K562 (cell line): ENCODE data around the gene ACOT9. TPM values are rescaled to one million over a fixed set of nuclear protein-coding genes. Genes with fewer than 3 reads are reported as not detected.
A peak's percentile ranks its signal among the peaks of the same experiment; 100 is the strongest.

ENCODE experiments used
- CBX5 ChIP-seq: IDR thresholded peaks from 2 replicates; pipeline ENCODE4 v1.6.1; 2014; ENCODE audit warnings: low read depth, borderline replicate concordance
- CCNT2 ChIP-seq: IDR thresholded peaks from 2 replicates; pipeline ENCODE4 v1.6.1; 2011; ENCODE audit warnings: borderline replicate concordance, low read depth, mild to moderate bottlenecking, moderate library complexity, mixed read lengths, low read length; ENCODE audit not compliant: insufficient read length; ENCODE audit errors: extremely low read depth
- CHD4 ChIP-seq: fragments of 200-600 bp; sonication (generic); IDR thresholded peaks from 3 replicates; pipeline ENCODE4 v1.6.1; 2012; ENCODE audit warnings: low read depth, mild to moderate bottlenecking, mixed read lengths, low read length, inconsistent platforms; ENCODE audit not compliant: insufficient read depth, insufficient replicate concordance, poor library complexity, severe bottlenecking
- CREB5 ChIP-seq: fragments of 250-450 bp; sonication (Bioruptor Pico); IDR thresholded peaks from 2 replicates; pipeline ENCODE4 v1.5.0; 2020; ENCODE audit warnings: mild to moderate bottlenecking
- EP300 ChIP-seq: IDR thresholded peaks from 2 replicates; pipeline ENCODE4 v1.6.1; 2012; ENCODE audit warnings: low read length, improper control_type of control experiment
- FOXK1 ChIP-seq: sonication (generic); formaldehyde crosslinking; IDR thresholded peaks from 2 replicates; pipeline ENCODE4 v1.8.0; 2022; ENCODE audit warnings: missing genetic modification reagents, mild to moderate bottlenecking, borderline replicate concordance
- GTF2E2 ChIP-seq: fragments of 200-800 bp; sonication (Bioruptor generic); IDR thresholded peaks from 2 replicates; pipeline ENCODE4 v1.6.1; 2016; ENCODE audit warnings: missing genetic modification characterization, missing compliant biosample characterization
- HNRNPL ChIP-seq: fragments of 200-400 bp; formaldehyde crosslinking; IDR thresholded peaks from 2 replicates; pipeline ENCODE4 v1.6.1; 2017; ENCODE audit warnings: low read depth, mild to moderate bottlenecking, low read length
- ID3 ChIP-seq, 2 experiments: fragments of 250-450 bp in 1 of 2; fragments of 450-650 bp in 1 of 2; sonication (Bioruptor Pico) in 1 of 2; IDR thresholded peaks; 2 replicates each; pipeline versions ENCODE4 v1.6.1 to v1.8.0; 2016 to 2021; ENCODE audit warnings: mild to moderate bottlenecking in 2 of 2, moderate library complexity in 2 of 2, missing compliant biosample characterization in 1 of 2, missing genetic modification characterization in 1 of 2
- KDM1A ChIP-seq, 2 experiments: fragments of 450-650 bp; IDR thresholded peaks; 2 replicates each; pipeline ENCODE4 v1.6.1; 2016; ENCODE audit warnings: mild to moderate bottlenecking in 2 of 2
- NR2C2 ChIP-seq, 2 experiments: fragments of 200-800 bp in 1 of 2; sonication (Bioruptor generic) in 1 of 2; sonication (generic) in 1 of 2; formaldehyde crosslinking in 1 of 2; IDR thresholded peaks; 2 replicates each; pipeline versions ENCODE4 v1.6.1 to v1.8.0; 2016 to 2022; ENCODE audit warnings: mild to moderate bottlenecking in 1 of 2, missing compliant biosample characterization in 1 of 2, missing genetic modification characterization in 1 of 2, missing genetic modification reagents in 1 of 2
- SIN3B ChIP-seq: fragments of 450-650 bp; IDR thresholded peaks from 2 replicates; pipeline ENCODE4 v1.6.1; 2017; ENCODE audit warnings: low read depth, mild to moderate bottlenecking, moderate library complexity
- SLC30A9 ChIP-seq: fragments of 250-450 bp; sonication (Bioruptor Pico); IDR thresholded peaks from 2 replicates; pipeline ENCODE4 v1.8.0; 2022; ENCODE audit warnings: mild to moderate bottlenecking, moderate library complexity
- SRF ChIP-seq, 2 experiments: fragments of 250-450, 450-650 bp in 1 of 2; sonication (Bioruptor Pico) in 1 of 2; sonication (generic) in 1 of 2; formaldehyde crosslinking; IDR thresholded peaks; 2 replicates each; pipeline versions ENCODE4 v1.5.0 to v1.5.1; 2020 to 2022; ENCODE audit warnings: mild to moderate bottlenecking in 1 of 2, missing genetic modification reagents in 1 of 2
- TRIM24 ChIP-seq, 2 experiments: fragments of 450-650 bp; IDR thresholded peaks; 2 replicates each; pipeline ENCODE4 v1.6.1; 2016
- XRCC4 ChIP-seq: IDR thresholded peaks from one replicate; pipeline ENCODE4 v1.6.1; 2011; ENCODE audit not compliant: insufficient read depth, insufficient read length; ENCODE audit errors: extremely low read depth
- ZFX ChIP-seq: sonication (generic); formaldehyde crosslinking; IDR thresholded peaks from 2 replicates; pipeline ENCODE4 v1.8.0; 2022; ENCODE audit warnings: mild to moderate bottlenecking, missing genetic modification reagents, moderate library complexity
- ZNF76 ChIP-seq: fragments of 250-450 bp; sonication (Bioruptor Pico); IDR thresholded peaks from 2 replicates; pipeline ENCODE4 v1.4.0; 2020; ENCODE audit warnings: mild to moderate bottlenecking, moderate library complexity, borderline replicate concordance
- ZNF778 ChIP-seq: fragments of 450-650 bp; formaldehyde crosslinking; IDR thresholded peaks from 2 replicates; pipeline ENCODE4 v1.4.0; 2020; ENCODE audit warnings: mild to moderate bottlenecking, moderate library complexity
- polyA plus RNA-seq, 8 experiments: library from polyadenylated mRNA; depleted of rRNA in 4 of 8; stranded (reverse) in 5 of 8; unstranded in 3 of 8; fragments of >200 nt; fragmentation: Nextera tagmentation in 2 of 8; fragmentation: Illumina TruSeq in 1 of 8; extraction: Ambion mirVana in 2 of 8; extraction: Trizol in 1 of 8; gene quantifications; 2 replicates each; pipeline versions ENCODE4 v1.2.1 to v1.2.3, GENCODE V29; 2011 to 2014; ENCODE audit warnings: inconsistent platforms in 1 of 8, missing spikeins in 1 of 8
- total RNA-seq, 7 experiments: library from RNA; depleted of rRNA in 6 of 7; stranded (reverse); fragments of >200 nt in 6 of 7; fragmentation: Illumina TruSeq in 2 of 7; extraction: Trizol in 2 of 7; gene quantifications; 2 replicates each; pipeline versions ENCODE4 v1.2.1 to v1.2.3, GENCODE V29; 2011 to 2021; ENCODE audit warnings: low replicate concordance in 1 of 7
- TF ChIP-seq, protein P1 (sequence below): sonication (generic); formaldehyde crosslinking; IDR thresholded peaks from 2 replicates; pipeline ENCODE4 v1.9.0; 2022; ENCODE audit warnings: mild to moderate bottlenecking, missing genetic modification reagents
- TF ChIP-seq, protein P2 (sequence below): sonication (generic); formaldehyde crosslinking; IDR thresholded peaks from 2 replicates; pipeline ENCODE4 v1.8.0; 2022; ENCODE audit warnings: missing genetic modification reagents, mild to moderate bottlenecking, borderline replicate concordance
- TF ChIP-seq, protein P3 (sequence below): fragments of 250-450 bp; sonication (Bioruptor Pico); IDR thresholded peaks from 2 replicates; pipeline ENCODE4 v1.8.0; 2021; ENCODE audit warnings: moderate library complexity, mild to moderate bottlenecking, inconsistent platforms

ACOT9 gene
- total and polyA plus RNA-seq, 9 of the 15 experiments (the other 6 are each of a cell fraction or from before 2014, with no cell fraction given) = 31.2 to 80.9 (median 45.3) TPM

GRCh38 chrX:23783589-23784469, 40.8 kb upstream of the ACOT9 start (continued):
- no peak for TF ChIP-seq SLC30A9
- peak in 1 of 2 experiments; percentile 49; a peak in 2 of 4 replicates for TF ChIP-seq KDM1A (IDR thresholded peaks at IDR 0.05)
- TF ChIP-seq SIN3B = no peak
- TF ChIP-seq, protein P1, sequence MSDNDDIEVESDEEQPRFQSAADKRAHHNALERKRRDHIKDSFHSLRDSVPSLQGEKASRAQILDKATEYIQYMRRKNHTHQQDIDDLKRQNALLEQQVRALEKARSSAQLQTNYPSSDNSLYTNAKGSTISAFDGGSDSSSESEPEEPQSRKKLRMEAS (CRISPR knock-in tag) = no peak
- no peak for TF ChIP-seq ZNF76 (CRISPR knock-in tag)
- no peak for TF ChIP-seq HNRNPL
- TF ChIP-seq, protein P2, sequence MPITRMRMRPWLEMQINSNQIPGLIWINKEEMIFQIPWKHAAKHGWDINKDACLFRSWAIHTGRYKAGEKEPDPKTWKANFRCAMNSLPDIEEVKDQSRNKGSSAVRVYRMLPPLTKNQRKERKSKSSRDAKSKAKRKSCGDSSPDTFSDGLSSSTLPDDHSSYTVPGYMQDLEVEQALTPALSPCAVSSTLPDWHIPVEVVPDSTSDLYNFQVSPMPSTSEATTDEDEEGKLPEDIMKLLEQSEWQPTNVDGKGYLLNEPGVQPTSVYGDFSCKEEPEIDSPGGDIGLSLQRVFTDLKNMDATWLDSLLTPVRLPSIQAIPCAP (CRISPR knock-in tag) = no peak
- TF ChIP-seq XRCC4 = no peak
- no peak for TF ChIP-seq NR2C2 (CRISPR knock-in tag; IDR thresholded peaks at IDR 0.05)
- no peak for TF ChIP-seq NR2C2 (tag; IDR thresholded peaks at IDR 0.05)
- TF ChIP-seq ZNF778 = no peak
- TF ChIP-seq ID3 (CRISPR knock-in tag; IDR thresholded peaks at IDR 0.05) = no peak
- TF ChIP-seq ID3 (tag; IDR thresholded peaks at IDR 0.05) = no peak
- no peak for TF ChIP-seq CREB5 (CRISPR knock-in tag)
- TF ChIP-seq CBX5 = no peak
- TF ChIP-seq ZFX (CRISPR knock-in tag) = no peak
- no peak for TF ChIP-seq CHD4
- TF ChIP-seq TRIM24 (IDR thresholded peaks at IDR 0.05) = no peak
- no peak for TF ChIP-seq EP300
- TF ChIP-seq SRF (CRISPR knock-in tag; IDR thresholded peaks at IDR 0.05) = no peak
- TF ChIP-seq GTF2E2 (tag) = no peak
- TF ChIP-seq CCNT2 = no peak
- TF ChIP-seq, protein P3, sequence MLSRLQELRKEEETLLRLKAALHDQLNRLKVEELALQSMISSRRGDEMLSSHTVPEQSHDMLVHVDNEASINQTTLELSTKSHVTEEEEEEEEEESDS (CRISPR knock-in tag) = no peak
- TF ChIP-seq FOXK1 (CRISPR knock-in tag) = no peak
